ENCODE results near the gene TWIST2. TPM values are rescaled to one million over a fixed set of nuclear protein-coding genes. Genes with fewer than 3 reads are reported as not detected.

The TWIST2 gene
- total RNA-seq, 1 donor from 2014 or later: 13.6 TPM

DNA sequence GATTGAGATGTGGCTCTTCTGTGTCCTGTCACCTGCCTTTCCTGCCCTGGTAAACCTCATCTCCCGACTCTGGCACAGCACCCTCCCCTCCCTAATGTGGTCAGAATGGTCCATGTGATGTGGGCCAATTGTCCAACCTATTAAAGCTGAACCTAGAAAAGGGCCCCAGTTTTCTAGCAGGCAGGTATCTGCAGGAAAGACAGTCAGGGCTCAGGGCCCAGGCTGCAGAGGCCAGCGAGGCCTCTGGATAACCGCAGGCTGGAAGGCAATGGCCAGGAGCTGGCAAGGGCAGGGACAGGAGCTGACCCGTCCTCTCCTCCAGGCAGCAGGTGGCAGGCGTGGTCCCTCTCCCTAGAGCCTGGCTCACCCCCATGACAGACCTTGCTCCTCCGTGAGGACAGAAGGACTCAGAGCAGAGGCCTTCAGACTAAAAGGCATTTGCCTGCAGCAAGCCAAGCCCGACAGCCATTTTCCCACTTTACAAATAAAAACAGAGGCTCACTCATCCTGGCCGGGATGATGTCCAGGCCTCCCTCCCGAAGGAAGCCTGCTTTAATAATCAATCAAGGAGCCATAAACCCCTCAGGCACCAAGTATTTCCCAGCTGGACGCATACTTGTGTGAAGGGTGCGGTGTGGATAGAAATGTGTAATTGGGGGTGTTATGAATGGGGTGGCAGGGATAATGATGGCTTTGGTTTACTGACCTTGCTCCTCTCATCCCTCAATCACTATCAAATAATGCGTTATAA, 107.1 kb downstream of the TWIST2 start:
- ATAC-seq (no peak), DNase-seq (ENCODE audit: low spot score) (no peak)
- intact Hi-C loops (cut with DNase I): no loop called here

DNA sequence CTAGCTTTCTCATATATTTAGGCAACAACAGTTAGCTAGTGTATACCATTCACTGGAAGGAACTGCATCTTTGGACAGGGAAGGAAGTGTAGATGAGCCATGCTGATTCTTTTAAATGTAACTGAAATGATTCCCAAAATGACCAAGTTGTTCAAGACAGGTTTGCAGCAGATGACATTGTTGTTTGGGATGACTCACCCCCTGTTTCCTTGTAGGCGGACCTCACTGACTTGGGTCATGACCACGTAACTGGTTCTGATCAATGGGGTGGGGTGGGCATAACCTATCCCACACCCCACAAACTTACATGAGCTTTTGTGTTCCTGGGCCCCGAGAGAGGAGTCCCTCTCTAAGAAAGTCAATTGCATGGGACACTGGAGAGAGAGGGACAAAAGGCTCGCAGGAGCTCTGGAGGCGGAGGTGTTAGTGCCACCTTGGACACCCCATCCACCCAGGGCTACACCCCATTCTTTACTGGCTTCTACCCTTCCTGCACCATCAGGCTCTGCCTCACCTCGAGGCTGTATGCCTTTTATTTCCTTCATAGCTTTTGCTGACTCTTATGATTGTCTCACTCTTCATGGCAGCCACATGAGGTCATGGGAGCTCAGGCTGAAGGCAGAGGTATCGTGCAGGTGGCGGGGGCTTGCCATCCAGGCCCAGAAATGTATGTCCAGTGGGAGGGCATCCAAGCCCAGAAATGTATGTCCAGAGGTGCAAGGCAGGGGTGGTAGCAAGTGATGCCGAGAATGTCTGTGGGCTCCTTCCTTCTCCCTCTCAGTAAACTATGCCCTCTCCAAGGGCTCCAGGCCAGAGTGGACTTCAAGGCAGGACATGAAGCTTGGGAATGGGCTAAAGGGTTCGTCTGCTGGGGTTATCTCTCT, 108.0 kb downstream of the TWIST2 start:
- ATAC-seq (no peak), DNase-seq (ENCODE audit: low spot score) (no peak)
- intact Hi-C loops (cut with DNase I): no loop called here

DNA sequence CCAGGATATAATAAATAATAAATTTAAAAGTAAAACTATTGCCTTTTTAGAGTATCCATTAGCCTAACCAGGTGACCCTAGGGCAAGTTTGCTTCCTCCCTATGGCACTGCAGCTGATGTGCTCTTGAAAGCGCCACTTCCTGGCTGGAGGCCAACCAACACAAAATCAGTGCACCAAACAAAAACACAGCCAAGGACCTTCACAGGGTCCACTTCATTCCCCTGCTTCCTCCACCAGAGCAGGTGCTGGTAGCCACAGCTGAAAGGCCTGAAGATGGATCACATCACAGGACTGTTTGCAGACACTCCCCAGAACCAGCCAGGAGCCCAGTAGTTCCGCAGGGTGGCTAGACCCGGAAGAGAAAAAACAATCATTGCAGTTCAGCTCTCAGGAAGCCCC, 108.8 kb downstream of the TWIST2 start:
- DNase-seq (ENCODE audit: low spot score) (no peak), ATAC-seq (no peak)
- intact Hi-C loops (cut with DNase I): no loop called here
